Fibroblast of villous mesenchyme (primary cell): ENCODE results near the gene RAC2. TPM values are rescaled to one million over a fixed set of nuclear protein-coding genes. Genes with fewer than 3 reads are reported as not detected.

Experiments used
- DNase-seq: peaks from one replicate; pipeline ENCODE4 v3.0.0-alpha.2; 2010; ENCODE audit warnings: low read depth
- H3K4me3 ChIP-seq: 2 replicates; pipeline ENCODE4 v1.5.1; 2011; ENCODE audit warnings: low read depth, mild to moderate bottlenecking, low read length
- CTCF ChIP-seq: IDR thresholded peaks from 2 replicates; pipeline ENCODE4 v1.5.1; 2012; ENCODE audit warnings: low read depth, mild to moderate bottlenecking, low read length; ENCODE audit not compliant: insufficient read depth
- total RNA-seq: library from RNA; depleted of rRNA; stranded (reverse); fragments of >200 nt; gene quantifications from 2 replicates; pipeline ENCODE4 v1.2.3, GENCODE V29; 2012

RAC2 gene
- total RNA-seq, 1 donor, result 11.2 TPM

GRCh38 chr22:37197451-37198257 lies 46.4 kb downstream of the RAC2 start:
- TF ChIP-seq CTCF, result no peak
- DNase-seq, result peak; percentile 91
- no peak overlapping the region for H3K4me3 ChIP-seq

GRCh38 chr22:37196539-37197450 lies 47.3 kb downstream of the RAC2 start:
- TF ChIP-seq CTCF, result no peak
- DNase-seq, result peak; percentile 91
- H3K4me3 ChIP-seq, result no peak overlapping the region

GRCh38 chr22:37195921-37196320 lies 48.1 kb downstream of the RAC2 start:
- TF ChIP-seq CTCF, result no peak
- no peak overlapping the region for H3K4me3 ChIP-seq
- DNase-seq, result peak; percentile 52

GRCh38 chr22:37194750-37195149 lies 49.3 kb downstream of the RAC2 start:
- H3K4me3 ChIP-seq, result no peak overlapping the region
- no peak for TF ChIP-seq CTCF
- DNase-seq, result no peak

- peak; percentile 83 for DNase-seq
- H3K4me3 ChIP-seq, result no peak overlapping the region
- no peak for TF ChIP-seq CTCF
Measured at GRCh38 chr22:37193629-37194191, 50.4 kb downstream of the RAC2 start.

- DNase-seq, result no peak
- TF ChIP-seq CTCF, result no peak
- no peak overlapping the region for H3K4me3 ChIP-seq
Measured at GRCh38 chr22:37192741-37193140, 51.3 kb downstream of the RAC2 start.
